ENCODE results near the gene ASCC1. TPM values are rescaled to one million over a fixed set of nuclear protein-coding genes. Genes with fewer than 3 reads are reported as not detected.

ASCC1 gene
- total and polyA plus RNA-seq, 8 donors, result 4.3 to 142 (median 13.6) TPM

DNA sequence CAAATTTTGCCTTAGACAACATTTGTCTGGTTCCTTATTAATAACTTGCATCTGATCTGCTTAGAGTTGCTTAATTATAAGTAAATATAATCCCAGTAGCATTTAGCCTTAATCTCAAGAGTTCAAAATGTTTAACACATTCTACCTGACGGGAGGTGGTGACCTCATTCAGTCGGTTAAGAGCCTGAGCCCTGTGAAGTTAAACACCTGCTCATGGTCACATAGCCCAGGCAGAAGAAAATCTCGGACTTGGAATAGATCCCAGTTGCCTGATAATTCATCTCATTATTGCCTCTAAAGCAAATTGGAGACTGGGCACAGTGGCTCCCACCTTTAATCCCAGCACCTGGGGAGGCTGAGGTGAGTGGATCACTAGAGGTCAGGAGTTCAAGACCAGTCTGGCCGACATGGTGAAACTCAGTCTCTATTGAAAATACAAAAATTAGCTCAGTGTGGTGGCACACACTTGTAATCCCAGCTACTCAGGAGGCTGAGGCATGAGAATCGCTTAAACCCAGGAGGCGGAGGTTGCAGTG, 18.6 kb upstream of the ASCC1 start:
- intact Hi-C loops (cut with DNase I; ENCODE audit: low total_unique reads), result no loop called here
- WGBS, 5 donors, result 56 to 69% (median 61%) methylated on average over 6 of the region's 6 CpGs
- H3K36me3 ChIP-seq, result peaks cover 37 to 84% (median 75%) of the 10 kb centered on the region in 4 donors

DNA sequence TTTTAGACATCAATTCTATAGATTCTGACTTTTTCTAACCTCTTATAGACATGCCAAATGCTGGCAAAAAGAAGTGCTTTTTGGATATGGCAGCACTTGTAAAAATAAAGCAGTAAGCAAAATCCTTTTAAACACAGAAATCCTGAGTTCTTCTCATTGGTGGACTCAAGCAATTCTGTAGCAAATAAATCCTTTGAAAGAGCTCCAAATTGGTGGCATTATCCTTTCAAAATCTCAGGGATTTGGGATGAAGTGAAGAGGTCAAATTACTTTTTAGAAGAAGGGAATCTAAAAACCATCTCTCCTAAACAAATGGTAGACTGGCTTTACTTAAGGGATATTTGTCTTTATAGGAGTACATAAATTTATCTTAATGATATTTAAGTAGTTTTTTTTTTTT, 17.5 kb upstream of the ASCC1 start:
- no peak for DNase-seq
- Histone ChIP-seq H3K4me1 (peaks cover 8 to 32% (median 18%) of the 10 kb centered on the region in 4 donors), H3K4me3 (no peak overlapping the region), H3K9me3 (no peaks in the 10 kb centered on the region), H3K36me3 (peaks cover 37 to 84% (median 76%) of the 10 kb centered on the region in 4 donors), H3K27ac (peak overlapping the region in 2 of 5 donors; percentile 16 to 36), H3K27me3 (no peaks in the 10 kb centered on the region)
- TF ChIP-seq POLR2A (IDR thresholded peaks at IDR 0.05) (no peak), EP300 (IDR thresholded peaks at IDR 0.05) (no peak), POLR2AphosphoS5 (IDR thresholded peaks at IDR 0.05) (no peak)
- TF ChIP-seq, protein P1, sequence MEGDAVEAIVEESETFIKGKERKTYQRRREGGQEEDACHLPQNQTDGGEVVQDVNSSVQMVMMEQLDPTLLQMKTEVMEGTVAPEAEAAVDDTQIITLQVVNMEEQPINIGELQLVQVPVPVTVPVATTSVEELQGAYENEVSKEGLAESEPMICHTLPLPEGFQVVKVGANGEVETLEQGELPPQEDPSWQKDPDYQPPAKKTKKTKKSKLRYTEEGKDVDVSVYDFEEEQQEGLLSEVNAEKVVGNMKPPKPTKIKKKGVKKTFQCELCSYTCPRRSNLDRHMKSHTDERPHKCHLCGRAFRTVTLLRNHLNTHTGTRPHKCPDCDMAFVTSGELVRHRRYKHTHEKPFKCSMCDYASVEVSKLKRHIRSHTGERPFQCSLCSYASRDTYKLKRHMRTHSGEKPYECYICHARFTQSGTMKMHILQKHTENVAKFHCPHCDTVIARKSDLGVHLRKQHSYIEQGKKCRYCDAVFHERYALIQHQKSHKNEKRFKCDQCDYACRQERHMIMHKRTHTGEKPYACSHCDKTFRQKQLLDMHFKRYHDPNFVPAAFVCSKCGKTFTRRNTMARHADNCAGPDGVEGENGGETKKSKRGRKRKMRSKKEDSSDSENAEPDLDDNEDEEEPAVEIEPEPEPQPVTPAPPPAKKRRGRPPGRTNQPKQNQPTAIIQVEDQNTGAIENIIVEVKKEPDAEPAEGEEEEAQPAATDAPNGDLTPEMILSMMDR (IDR thresholded peaks at IDR 0.05), result no peak
- intact Hi-C loops (cut with DNase I; ENCODE audit: low total_unique reads), result no loop called here

More for the DNA sequence above, 18.6 kb upstream of the ASCC1 start:
- peaks cover 4 to 22% (median 11%) of the 10 kb centered on the region in 4 donors for H3K4me1 ChIP-seq
- H3K9me3 ChIP-seq, result no peaks in the 10 kb centered on the region
- peak; percentile 32 to 58 for DNase-seq
- H3K27ac ChIP-seq, result peak overlapping the region in 4 of 5 donors; percentile 13 to 39 (median 28)
- no peaks in the 10 kb centered on the region for H3K27me3 ChIP-seq
- H3K4me3 ChIP-seq, result no peak overlapping the region
- TF ChIP-seq POLR2A (IDR thresholded peaks at IDR 0.05) (no peak), POLR2AphosphoS5 (IDR thresholded peaks at IDR 0.05) (no peak), EP300 (IDR thresholded peaks at IDR 0.05) (no peak)
- TF ChIP-seq, protein P1 (IDR thresholded peaks at IDR 0.05), result no peak

DNA sequence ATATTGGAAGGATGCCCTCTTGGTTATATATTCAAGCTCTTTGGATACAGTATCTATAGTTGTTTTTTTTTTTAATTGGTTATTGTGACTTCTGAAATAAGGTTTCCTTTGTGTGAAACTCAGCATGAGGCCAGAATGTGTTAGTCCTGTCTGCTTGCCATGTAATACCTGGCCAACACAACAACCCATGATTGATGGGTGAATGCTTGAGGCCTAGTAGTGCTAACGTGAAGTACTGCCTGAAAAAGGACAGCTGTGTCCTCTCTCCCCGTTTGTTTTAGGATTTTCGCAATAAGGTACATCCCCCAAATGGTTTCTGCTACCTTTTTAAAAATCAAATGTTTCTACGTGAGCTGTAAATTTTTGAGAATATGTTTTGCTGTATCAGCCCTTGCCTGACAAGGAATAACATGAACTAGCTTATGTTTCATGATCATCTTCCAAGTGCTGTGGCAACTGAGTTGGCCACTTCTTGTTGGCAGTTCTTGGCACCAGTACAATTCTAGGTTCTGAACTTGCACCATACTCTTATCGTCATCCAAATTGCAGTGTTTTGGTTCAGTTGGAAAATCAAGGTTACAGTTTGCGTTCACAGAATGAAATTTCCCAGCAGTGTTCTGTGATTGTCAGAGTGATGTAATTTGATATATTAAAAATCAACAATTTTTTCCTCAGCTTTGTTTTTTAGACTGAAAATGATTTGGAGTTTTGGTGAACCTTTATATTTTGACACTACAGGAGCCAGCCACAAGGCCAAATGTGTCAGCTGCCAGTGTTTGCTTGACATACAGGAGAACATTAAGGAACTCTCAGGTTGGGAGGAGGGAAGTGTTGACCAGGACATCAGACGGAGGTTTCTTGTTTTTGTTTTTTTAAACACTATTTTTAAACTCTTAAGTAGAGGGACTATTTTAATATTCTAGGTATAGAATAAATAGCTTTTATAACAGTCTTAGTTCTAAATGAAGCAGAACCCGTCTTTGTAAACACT, 13.5 kb upstream of the ASCC1 start:
- DNase-seq, result peak in 1 of 2 donors; percentile 41
- H3K27ac ChIP-seq, result peak overlapping the region; percentile 44 to 75 (median 60)
- no peaks in the 10 kb centered on the region for H3K27me3 ChIP-seq
- TF ChIP-seq POLR2A (IDR thresholded peaks at IDR 0.05), result no peak
- TF ChIP-seq, protein P1 (IDR thresholded peaks at IDR 0.05), result no peak
- no peak for TF ChIP-seq EP300 (IDR thresholded peaks at IDR 0.05)
- no peak for TF ChIP-seq POLR2AphosphoS5 (IDR thresholded peaks at IDR 0.05)
- no peak overlapping the region for H3K4me3 ChIP-seq
- WGBS, 5 donors, result 54 to 63% (median 58%) methylated on average over 8 of the region's 8 CpGs
- intact Hi-C loops (cut with DNase I; ENCODE audit: low total_unique reads), result no loop called here
- no peaks in the 10 kb centered on the region for H3K9me3 ChIP-seq
- peaks cover 8 to 58% (median 37%) of the 10 kb centered on the region in 4 donors for H3K4me1 ChIP-seq
- peaks cover 37 to 77% (median 64%) of the 10 kb centered on the region in 4 donors for H3K36me3 ChIP-seq

DNA sequence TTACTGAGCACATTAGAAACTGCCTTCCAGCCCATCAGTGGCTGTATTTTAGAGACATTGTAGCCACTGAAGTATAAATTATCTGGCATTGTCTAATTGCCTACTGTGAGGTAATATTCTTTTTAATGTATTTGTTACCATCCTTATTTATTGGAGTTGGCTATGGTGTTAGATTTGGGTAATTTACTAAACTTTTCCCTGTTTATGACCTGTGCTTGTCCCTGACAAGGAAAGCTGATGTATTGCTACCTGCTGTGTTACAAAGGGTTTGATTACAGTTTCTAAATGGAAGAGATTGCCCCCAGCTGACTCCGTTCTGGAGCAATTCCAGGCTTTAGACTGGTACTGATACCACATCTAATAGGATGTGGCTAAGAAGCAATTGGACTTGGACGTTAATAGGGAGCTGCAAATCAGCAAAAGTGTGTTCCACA, 12.3 kb upstream of the ASCC1 start:
- Histone ChIP-seq H3K36me3 (peaks cover 29 to 73% (median 61%) of the 10 kb centered on the region in 4 donors), H3K4me1 (peaks cover 8 to 70% (median 44%) of the 10 kb centered on the region in 4 donors), H3K27ac (peak overlapping the region in 3 of 5 donors; percentile 44 to 75 (median 72)), H3K9me3 (no peaks in the 10 kb centered on the region), H3K27me3 (no peaks in the 10 kb centered on the region), H3K4me3 (no peak overlapping the region)
- TF ChIP-seq POLR2AphosphoS5 (IDR thresholded peaks at IDR 0.05) (no peak), POLR2A (IDR thresholded peaks at IDR 0.05) (no peak), EP300 (IDR thresholded peaks at IDR 0.05) (no peak)
- TF ChIP-seq, protein P1 (IDR thresholded peaks at IDR 0.05), result no peak
- intact Hi-C loops (cut with DNase I; ENCODE audit: low total_unique reads), result no loop called here
- no peak for DNase-seq
- 24 to 45% (median 37%) methylated on average over 2 of the region's 2 CpGs for WGBS, 5 donors

Measured in stomach (tissue), 9 donors.